WTC11 (cell line): ENCODE measurements around the gene DIDO1.

Experiments used
- CTCF ChIP-seq: fragments of 200-600 bp; IDR thresholded peaks from 2 replicates; pipeline ENCODE4 v1.8.0; 2022; ENCODE audit warnings: antibody characterized with exemption
- GABPB1 ChIP-seq: sonication (generic); formaldehyde crosslinking; IDR thresholded peaks from 2 replicates; pipeline ENCODE4 v1.8.1; 2023; ENCODE audit warnings: mild to moderate bottlenecking, missing genetic modification reagents
- MAX ChIP-seq: sonication (generic); formaldehyde crosslinking; IDR thresholded peaks from 2 replicates; pipeline ENCODE4 v1.8.0; 2022; ENCODE audit warnings: mild to moderate bottlenecking, missing genetic modification reagents
- PRDM15 ChIP-seq: sonication (generic); formaldehyde crosslinking; IDR thresholded peaks from 2 replicates; pipeline ENCODE4 v1.8.0; 2022; ENCODE audit warnings: missing genetic modification reagents
- TF ChIP-seq, protein P1 (sequence below): sonication (generic); formaldehyde crosslinking; IDR thresholded peaks from 2 replicates; pipeline ENCODE4 v1.8.0; 2022; ENCODE audit warnings: mild to moderate bottlenecking, missing genetic modification reagents
- TF ChIP-seq, protein P2 (sequence below): sonication (generic); formaldehyde crosslinking; conservative IDR thresholded peaks from 2 replicates; pipeline ENCODE4 v1.8.1; 2023; ENCODE audit warnings: mild to moderate bottlenecking, low read depth, missing genetic modification reagents, moderate library complexity
- TF ChIP-seq, protein P3 (sequence below): sonication (generic); formaldehyde crosslinking; IDR thresholded peaks from 2 replicates; pipeline ENCODE4 v1.8.1; 2023; ENCODE audit warnings: mild to moderate bottlenecking, missing genetic modification reagents

DNA sequence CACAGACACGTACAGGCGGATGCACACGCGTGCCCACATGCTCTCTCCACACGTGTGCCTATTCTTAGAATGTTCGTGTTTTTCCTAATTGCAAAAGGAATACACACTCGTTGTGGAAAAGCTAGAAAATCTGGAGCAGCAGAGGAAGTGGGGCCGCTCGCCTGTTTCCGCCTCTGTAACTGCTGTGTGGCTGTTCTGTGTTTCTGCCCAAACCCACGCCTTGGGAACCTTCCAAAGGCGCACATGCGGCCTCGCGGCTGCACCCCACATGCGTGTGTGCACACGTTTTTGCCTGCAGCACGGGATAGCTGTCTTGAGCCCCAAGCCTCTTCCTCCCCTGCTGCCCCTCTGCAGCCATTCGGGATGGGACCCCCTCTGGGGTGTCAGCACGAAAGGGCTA lies 38.4 kb upstream of the DIDO1 start:
- TF ChIP-seq MAX (CRISPR knock-in tag) (no peak), GABPB1 (no peak), CTCF (no peak), PRDM15 (no peak)
- TF ChIP-seq, protein P1, sequence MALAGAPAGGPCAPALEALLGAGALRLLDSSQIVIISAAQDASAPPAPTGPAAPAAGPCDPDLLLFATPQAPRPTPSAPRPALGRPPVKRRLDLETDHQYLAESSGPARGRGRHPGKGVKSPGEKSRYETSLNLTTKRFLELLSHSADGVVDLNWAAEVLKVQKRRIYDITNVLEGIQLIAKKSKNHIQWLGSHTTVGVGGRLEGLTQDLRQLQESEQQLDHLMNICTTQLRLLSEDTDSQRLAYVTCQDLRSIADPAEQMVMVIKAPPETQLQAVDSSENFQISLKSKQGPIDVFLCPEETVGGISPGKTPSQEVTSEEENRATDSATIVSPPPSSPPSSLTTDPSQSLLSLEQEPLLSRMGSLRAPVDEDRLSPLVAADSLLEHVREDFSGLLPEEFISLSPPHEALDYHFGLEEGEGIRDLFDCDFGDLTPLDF (CRISPR knock-in tag) = no peak
- TF ChIP-seq, protein P2, sequence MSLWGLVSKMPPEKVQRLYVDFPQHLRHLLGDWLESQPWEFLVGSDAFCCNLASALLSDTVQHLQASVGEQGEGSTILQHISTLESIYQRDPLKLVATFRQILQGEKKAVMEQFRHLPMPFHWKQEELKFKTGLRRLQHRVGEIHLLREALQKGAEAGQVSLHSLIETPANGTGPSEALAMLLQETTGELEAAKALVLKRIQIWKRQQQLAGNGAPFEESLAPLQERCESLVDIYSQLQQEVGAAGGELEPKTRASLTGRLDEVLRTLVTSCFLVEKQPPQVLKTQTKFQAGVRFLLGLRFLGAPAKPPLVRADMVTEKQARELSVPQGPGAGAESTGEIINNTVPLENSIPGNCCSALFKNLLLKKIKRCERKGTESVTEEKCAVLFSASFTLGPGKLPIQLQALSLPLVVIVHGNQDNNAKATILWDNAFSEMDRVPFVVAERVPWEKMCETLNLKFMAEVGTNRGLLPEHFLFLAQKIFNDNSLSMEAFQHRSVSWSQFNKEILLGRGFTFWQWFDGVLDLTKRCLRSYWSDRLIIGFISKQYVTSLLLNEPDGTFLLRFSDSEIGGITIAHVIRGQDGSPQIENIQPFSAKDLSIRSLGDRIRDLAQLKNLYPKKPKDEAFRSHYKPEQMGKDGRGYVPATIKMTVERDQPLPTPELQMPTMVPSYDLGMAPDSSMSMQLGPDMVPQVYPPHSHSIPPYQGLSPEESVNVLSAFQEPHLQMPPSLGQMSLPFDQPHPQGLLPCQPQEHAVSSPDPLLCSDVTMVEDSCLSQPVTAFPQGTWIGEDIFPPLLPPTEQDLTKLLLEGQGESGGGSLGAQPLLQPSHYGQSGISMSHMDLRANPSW = no peak
- TF ChIP-seq, protein P3, sequence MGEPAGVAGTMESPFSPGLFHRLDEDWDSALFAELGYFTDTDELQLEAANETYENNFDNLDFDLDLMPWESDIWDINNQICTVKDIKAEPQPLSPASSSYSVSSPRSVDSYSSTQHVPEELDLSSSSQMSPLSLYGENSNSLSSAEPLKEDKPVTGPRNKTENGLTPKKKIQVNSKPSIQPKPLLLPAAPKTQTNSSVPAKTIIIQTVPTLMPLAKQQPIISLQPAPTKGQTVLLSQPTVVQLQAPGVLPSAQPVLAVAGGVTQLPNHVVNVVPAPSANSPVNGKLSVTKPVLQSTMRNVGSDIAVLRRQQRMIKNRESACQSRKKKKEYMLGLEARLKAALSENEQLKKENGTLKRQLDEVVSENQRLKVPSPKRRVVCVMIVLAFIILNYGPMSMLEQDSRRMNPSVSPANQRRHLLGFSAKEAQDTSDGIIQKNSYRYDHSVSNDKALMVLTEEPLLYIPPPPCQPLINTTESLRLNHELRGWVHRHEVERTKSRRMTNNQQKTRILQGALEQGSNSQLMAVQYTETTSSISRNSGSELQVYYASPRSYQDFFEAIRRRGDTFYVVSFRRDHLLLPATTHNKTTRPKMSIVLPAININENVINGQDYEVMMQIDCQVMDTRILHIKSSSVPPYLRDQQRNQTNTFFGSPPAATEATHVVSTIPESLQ (CRISPR knock-in tag) = no peak
